ENCODE results near the gene SKI. TPM values are rescaled to one million over a fixed set of nuclear protein-coding genes. Genes with fewer than 3 reads are reported as not detected.

Gene SKI
- polyA plus RNA-seq, 3 donors, result 0.20 to 6.6 (median 0.25) TPM

GRCh38 chr1:2240270-2241156 lies 12.4 kb downstream of the SKI start:
- WGBS (ENCODE audit: insufficient coverage), result 40% methylated on average over 22 of the region's 30 CpGs
- Mint-ChIP-seq H3K4me3 (peak overlapping the region; percentile 18 to 49), H3K4me1 (peaks cover 71% of the 10 kb centered on the region), H3K9me3 (peaks cover 0 to 1% (median 0%) of the 10 kb centered on the region in 7 donors), H3K36me3 (peaks cover 63 to 69% of the 10 kb centered on the region in 2 donors), H3K27me3 (ENCODE audit: low read depth in 3 of 3) (peaks cover 8 to 14% (median 9%) of the 10 kb centered on the region in 3 donors), H3K27ac (peak overlapping the region in 5 of 7 donors; percentile 38 to 79 (median 73))
- Histone ChIP-seq H3K36me3 (replicated peaks in 1 of 2; ENCODE audit: control insufficient read depth in 1 of 2, insufficient read depth in 2 of 2, low read length in 2 of 2) (peaks cover 5 to 21% of the 10 kb centered on the region in 2 donors), H3K4me1 (ENCODE audit: control insufficient read depth in 1 of 2, insufficient read depth in 2 of 2, low read length in 2 of 2) (peaks cover 48 to 57% of the 10 kb centered on the region in 2 donors), H3K27ac (ENCODE audit: low read depth in 1 of 2, low read length in 2 of 2) (no peak overlapping the region), H3K9me3 (replicated peaks in 1 of 2; ENCODE audit: control insufficient read depth in 1 of 2, insufficient read depth in 1 of 2, low read length in 2 of 2) (no peaks in the 10 kb centered on the region), H3K4me2 (replicated peaks; ENCODE audit: extremely low read depth, low read length, poor library complexity, severe bottlenecking) (no peak overlapping the region), H3K4me3 (replicated peaks in 1 of 3; ENCODE audit: low read depth in 2 of 3, low read length in 3 of 3) (no peak overlapping the region), H3K27me3 (ENCODE audit: control insufficient read depth in 2 of 2, insufficient read depth in 2 of 2, low read length in 2 of 2) (no peaks in the 10 kb centered on the region), H3K9ac (ENCODE audit: insufficient read depth, low read length, poor library complexity, severe bottlenecking) (no peak overlapping the region), H3K79me2 (ENCODE audit: insufficient read depth, low read length) (peaks cover 95% of the 10 kb centered on the region), H4K20me1 (ENCODE audit: insufficient read depth, low read length) (peaks cover 95% of the 10 kb centered on the region), H2AFZ (ENCODE audit: insufficient read depth, low read depth, low read length, poor library complexity, severe bottlenecking) (no peak overlapping the region)
- intact Hi-C loops (cut with micrococcal nuclease), result no loop called here
- DNase-seq, result peak in 2 of 3 donors; percentile 52 to 75
- no peak for TF ChIP-seq CTCF (IDR thresholded peaks at IDR 0.05)

- H4K20me1 ChIP-seq (ENCODE audit: insufficient read depth, low read length), result peaks cover 95% of the 10 kb centered on the region
- peaks cover 5 to 21% of the 10 kb centered on the region in 2 donors for H3K36me3 ChIP-seq (replicated peaks in 1 of 2; ENCODE audit: control insufficient read depth in 1 of 2, insufficient read depth in 2 of 2, low read length in 2 of 2)
- Mint-ChIP-seq H3K27me3 (ENCODE audit: low read depth in 3 of 3) (peaks cover 8 to 13% (median 9%) of the 10 kb centered on the region in 3 donors), H3K4me3 (no peak overlapping the region), H3K27ac (peak overlapping the region in 1 of 7 donors; percentile 11), H3K36me3 (peaks cover 59 to 60% of the 10 kb centered on the region in 2 donors), H3K4me1 (peaks cover 69% of the 10 kb centered on the region), H3K9me3 (peaks cover 0 to 4% (median under 1%) of the 10 kb centered on the region in 7 donors)
- peaks cover 82% of the 10 kb centered on the region for H3K79me2 ChIP-seq (ENCODE audit: insufficient read depth, low read length)
- H2AFZ ChIP-seq (ENCODE audit: insufficient read depth, low read depth, low read length, poor library complexity, severe bottlenecking), result no peak overlapping the region
- H3K27ac ChIP-seq (ENCODE audit: low read depth in 1 of 2, low read length in 2 of 2), result no peak overlapping the region
- H3K27me3 ChIP-seq (ENCODE audit: control insufficient read depth in 2 of 2, insufficient read depth in 2 of 2, low read length in 2 of 2), result no peaks in the 10 kb centered on the region
- 77% methylated on average over 4 of the region's 13 CpGs for WGBS (ENCODE audit: insufficient coverage)
- no peak overlapping the region for H3K9ac ChIP-seq (ENCODE audit: insufficient read depth, low read length, poor library complexity, severe bottlenecking)
- no peak for DNase-seq
- H3K4me1 ChIP-seq (ENCODE audit: control insufficient read depth in 1 of 2, insufficient read depth in 2 of 2, low read length in 2 of 2), result peaks cover 49 to 57% of the 10 kb centered on the region in 2 donors
- no peak overlapping the region for H3K4me3 ChIP-seq (replicated peaks in 1 of 3; ENCODE audit: low read depth in 2 of 3, low read length in 3 of 3)
- no peak for TF ChIP-seq CTCF (IDR thresholded peaks at IDR 0.05)
- no peaks in the 10 kb centered on the region for H3K9me3 ChIP-seq (replicated peaks in 1 of 2; ENCODE audit: control insufficient read depth in 1 of 2, insufficient read depth in 1 of 2, low read length in 2 of 2)
- H3K4me2 ChIP-seq (replicated peaks; ENCODE audit: extremely low read depth, low read length, poor library complexity, severe bottlenecking), result no peak overlapping the region
- intact Hi-C loops (cut with micrococcal nuclease), result no loop called here
Observed at GRCh38 chr1:2241820-2242219, 13.7 kb downstream of the SKI start.

Data from CD14-positive monocyte (primary cell).